Spleen (tissue), 11 donors: ENCODE data around the gene HDAC4. TPM values are rescaled to one million over a fixed set of nuclear protein-coding genes. Genes with fewer than 3 reads are reported as not detected.

Experiments
- DNase-seq: peaks from one replicate; pipeline ENCODE4 v3.0.0-alpha.2; 2020
- H3K27ac ChIP-seq, 8 donors: fragments of 200-600 bp; sonication (generic) in 7 of 8; 1 replicate in 4 of 8; 2 replicates in 4 of 8; pipeline versions ENCODE4 v1.5.0 to v1.8.0; 2016 to 2021; ENCODE audit warnings: inconsistent platforms in 4 of 8, mild to moderate bottlenecking in 4 of 8, moderate library complexity in 1 of 8
- H3K27me3 ChIP-seq, 7 donors: fragments of 200-600 bp; sonication (generic) in 6 of 7; replicated peaks in 1 of 7; 1 replicate in 4 of 7; 2 replicates in 3 of 7; pipeline versions ENCODE4 v1.5.0 to v1.8.0; 2016 to 2021; ENCODE audit warnings: inconsistent platforms in 3 of 7, mild to moderate bottlenecking in 1 of 7
- H3K36me3 ChIP-seq, 6 donors: fragments of 200-600 bp; sonication (generic) in 5 of 6; 1 replicate in 4 of 6; 2 replicates in 2 of 6; pipeline versions ENCODE4 v1.5.0 to v1.8.0; 2016 to 2021; ENCODE audit warnings: inconsistent platforms in 2 of 6
- H3K4me1 ChIP-seq, 6 donors: fragments of 200-600 bp; sonication (generic) in 5 of 6; 1 replicate in 3 of 6; 2 replicates in 3 of 6; pipeline versions ENCODE4 v1.5.0 to v1.8.0; 2016 to 2021; ENCODE audit warnings: inconsistent platforms in 3 of 6
- H3K4me3 ChIP-seq, 8 donors: fragments of 200-600 bp; sonication (generic) in 7 of 8; 1 replicate in 4 of 8; 2 replicates in 4 of 8; pipeline versions ENCODE4 v1.5.0 to v1.8.0; 2016 to 2021; ENCODE audit warnings: inconsistent platforms in 4 of 8, mild to moderate bottlenecking in 4 of 8, moderate library complexity in 2 of 8
- H3K9me3 ChIP-seq, 8 donors: fragments of 200-600 bp; sonication (generic) in 7 of 8; 1 replicate in 4 of 8; 2 replicates in 4 of 8; pipeline versions ENCODE4 v1.5.0 to v1.8.0; 2016 to 2021; ENCODE audit warnings: inconsistent platforms in 4 of 8
- POLR2A ChIP-seq, 3 donors: fragments of 450-650 bp; IDR thresholded peaks; one replicate each; pipeline ENCODE4 v1.5.1; 2017; ENCODE audit warnings: antibody characterized with exemption in 3 of 3, mild to moderate bottlenecking in 1 of 3
- POLR2AphosphoS5 ChIP-seq, 3 donors: sonication (generic); formaldehyde crosslinking; IDR thresholded peaks; one replicate each; pipeline ENCODE4 v1.5.1; 2017; ENCODE audit warnings: antibody characterized with exemption in 3 of 3
- WGBS, 5 donors: extraction: QIAGEN DNeasy Blood & Tissue Kit in 3 of 5; methylation state at CpG; one replicate each; pipeline versions ENCODE4 v1.1.5 to v1.1.7; 2013 to 2018; 5-methylcytosine and 5-hydroxymethylcytosine counted together
- intact Hi-C: fragments of 100-400 bp; cut with DNase I; formaldehyde crosslinking; loops from one replicate; pipeline ENCODE4 v1.15.0; 2023; ENCODE audit warnings: low total_unique reads
- polyA plus RNA-seq, 3 donors: library from polyadenylated mRNA; stranded (reverse); fragments of 200-250 nt; gene quantifications; one replicate each; pipeline ENCODE4 v1.2.1, GENCODE V29; 2013
- total RNA-seq, 7 donors: library from RNA; depleted of rRNA in 3 of 7; stranded (reverse); fragments of >200 nt in 3 of 7; fragmentation: NEBNext Ultra II Directional in 4 of 7; extraction: Animal tissue kit (Norgen Biotek cat#: 25700) in 4 of 7; gene quantifications; one replicate each; pipeline versions ENCODE4 v1.1.0 to v1.2.1, GENCODE V29; 2016 to 2021
- TF ChIP-seq, protein P1 (sequence below), 11 experiments: fragments of 200-600 bp in 7 of 11; fragments of 450-650 bp in 4 of 11; sonication (generic) in 4 of 11; IDR thresholded peaks in 8 of 11; conservative IDR thresholded peaks in 3 of 11; 1 replicate in 7 of 11; 2 replicates in 4 of 11; pipeline versions ENCODE4 v1.4.0 to v1.8.0; 2016 to 2021; ENCODE audit warnings: antibody characterized with exemption in 11 of 11, inconsistent platforms in 4 of 11, mild to moderate bottlenecking in 1 of 11
- donor health status: healthy with polysubstance abuse.
- donor health status: DM: no; HTN: no; CAD: no; lungs with moderate emphysema.
- donor health status: DM: no; HTN: no; CAD: no.
- donor health status: Bipolar disorder and iron deficiency.
- donor health status: healthy.
- donor health status: DM: no; HTN: no; CAD: no.
- donor health status: DM: yes; HTN: yes; CAD: no.

HDAC4 gene
- total and polyA plus RNA-seq, 10 donors: 3.2 to 122 (median 69.5) TPM

DNA sequence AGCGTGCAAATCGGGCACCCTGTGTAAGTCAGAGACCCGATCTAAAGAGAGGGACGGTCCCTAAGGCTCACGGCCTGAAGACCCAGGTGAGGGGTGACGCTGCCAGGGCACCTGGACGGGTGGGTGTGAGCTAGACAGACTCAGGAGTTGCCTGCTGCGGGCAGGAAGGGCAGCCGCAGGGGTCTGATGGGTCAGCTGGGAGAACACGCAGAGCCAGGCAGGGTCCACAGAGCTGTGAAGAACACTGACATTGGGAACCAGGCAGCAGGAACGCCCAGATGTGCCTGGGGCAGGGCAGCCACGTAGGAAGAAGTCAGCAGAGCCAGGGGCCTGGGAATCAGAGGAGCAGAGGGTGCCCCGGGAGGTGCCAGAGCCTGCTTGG, 25.9 kb downstream of the HDAC4 start:
- DNase-seq: peak; percentile 71
- H3K27me3 ChIP-seq: no peaks in the 10 kb centered on the region
- H3K4me1 ChIP-seq: peaks cover 8 to 33% (median 20%) of the 10 kb centered on the region in 6 donors
- TF ChIP-seq, protein P1, sequence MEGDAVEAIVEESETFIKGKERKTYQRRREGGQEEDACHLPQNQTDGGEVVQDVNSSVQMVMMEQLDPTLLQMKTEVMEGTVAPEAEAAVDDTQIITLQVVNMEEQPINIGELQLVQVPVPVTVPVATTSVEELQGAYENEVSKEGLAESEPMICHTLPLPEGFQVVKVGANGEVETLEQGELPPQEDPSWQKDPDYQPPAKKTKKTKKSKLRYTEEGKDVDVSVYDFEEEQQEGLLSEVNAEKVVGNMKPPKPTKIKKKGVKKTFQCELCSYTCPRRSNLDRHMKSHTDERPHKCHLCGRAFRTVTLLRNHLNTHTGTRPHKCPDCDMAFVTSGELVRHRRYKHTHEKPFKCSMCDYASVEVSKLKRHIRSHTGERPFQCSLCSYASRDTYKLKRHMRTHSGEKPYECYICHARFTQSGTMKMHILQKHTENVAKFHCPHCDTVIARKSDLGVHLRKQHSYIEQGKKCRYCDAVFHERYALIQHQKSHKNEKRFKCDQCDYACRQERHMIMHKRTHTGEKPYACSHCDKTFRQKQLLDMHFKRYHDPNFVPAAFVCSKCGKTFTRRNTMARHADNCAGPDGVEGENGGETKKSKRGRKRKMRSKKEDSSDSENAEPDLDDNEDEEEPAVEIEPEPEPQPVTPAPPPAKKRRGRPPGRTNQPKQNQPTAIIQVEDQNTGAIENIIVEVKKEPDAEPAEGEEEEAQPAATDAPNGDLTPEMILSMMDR (IDR thresholded peaks at IDR 0.05 in 8 of 11, conservative IDR thresholded peaks at IDR 0.05 in 3 of 11): no peak
- TF ChIP-seq POLR2AphosphoS5 (IDR thresholded peaks at IDR 0.05): no peak
- no peak for TF ChIP-seq POLR2A (IDR thresholded peaks at IDR 0.05)
- no peak overlapping the region for H3K27ac ChIP-seq
- 93 to 98% (median 96%) methylated on average over 12 to 13 of the region's 13 CpGs for WGBS, 5 donors
- intact Hi-C loops: no loop called here
- H3K36me3 ChIP-seq: peaks cover 0 to 47% (median 5%) of the 10 kb centered on the region in 6 donors
- no peak overlapping the region for H3K4me3 ChIP-seq
- H3K9me3 ChIP-seq: no peaks in the 10 kb centered on the region

DNA sequence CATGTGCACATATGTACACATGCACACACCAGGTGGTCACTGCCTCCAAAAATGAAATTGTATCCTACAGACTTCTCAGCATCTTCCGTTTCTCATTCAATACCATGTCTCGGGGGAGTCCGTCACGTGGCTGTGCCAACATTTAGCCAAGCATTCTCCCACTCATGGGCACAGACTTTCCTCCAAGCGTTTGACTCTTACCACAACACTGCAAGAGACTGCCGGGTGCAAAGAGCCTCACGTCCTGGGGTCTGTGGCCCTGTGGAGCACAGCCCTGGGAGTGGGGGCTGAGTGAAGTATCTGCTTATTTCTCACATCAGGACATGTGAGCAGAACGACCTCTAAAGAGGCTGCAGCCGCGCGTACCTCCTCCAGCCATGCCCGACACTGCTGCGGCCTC, 28.0 kb downstream of the HDAC4 start:
- H3K9me3 ChIP-seq: no peaks in the 10 kb centered on the region
- no peak overlapping the region for H3K4me3 ChIP-seq
- intact Hi-C loops: no loop called here
- peaks cover 0 to 40% (median 4%) of the 10 kb centered on the region in 6 donors for H3K36me3 ChIP-seq
- H3K27me3 ChIP-seq: no peaks in the 10 kb centered on the region
- TF ChIP-seq POLR2AphosphoS5 (IDR thresholded peaks at IDR 0.05) (no peak), POLR2A (IDR thresholded peaks at IDR 0.05) (no peak)
- TF ChIP-seq, protein P1 (IDR thresholded peaks at IDR 0.05 in 8 of 11, conservative IDR thresholded peaks at IDR 0.05 in 3 of 11): no peak
- no peak overlapping the region for H3K27ac ChIP-seq
- WGBS, 5 donors: 88 to 96% (median 91%) methylated on average over 13 of the region's 13 CpGs
- peaks cover 11 to 32% (median 23%) of the 10 kb centered on the region in 6 donors for H3K4me1 ChIP-seq
- peak; percentile 61 for DNase-seq

DNA sequence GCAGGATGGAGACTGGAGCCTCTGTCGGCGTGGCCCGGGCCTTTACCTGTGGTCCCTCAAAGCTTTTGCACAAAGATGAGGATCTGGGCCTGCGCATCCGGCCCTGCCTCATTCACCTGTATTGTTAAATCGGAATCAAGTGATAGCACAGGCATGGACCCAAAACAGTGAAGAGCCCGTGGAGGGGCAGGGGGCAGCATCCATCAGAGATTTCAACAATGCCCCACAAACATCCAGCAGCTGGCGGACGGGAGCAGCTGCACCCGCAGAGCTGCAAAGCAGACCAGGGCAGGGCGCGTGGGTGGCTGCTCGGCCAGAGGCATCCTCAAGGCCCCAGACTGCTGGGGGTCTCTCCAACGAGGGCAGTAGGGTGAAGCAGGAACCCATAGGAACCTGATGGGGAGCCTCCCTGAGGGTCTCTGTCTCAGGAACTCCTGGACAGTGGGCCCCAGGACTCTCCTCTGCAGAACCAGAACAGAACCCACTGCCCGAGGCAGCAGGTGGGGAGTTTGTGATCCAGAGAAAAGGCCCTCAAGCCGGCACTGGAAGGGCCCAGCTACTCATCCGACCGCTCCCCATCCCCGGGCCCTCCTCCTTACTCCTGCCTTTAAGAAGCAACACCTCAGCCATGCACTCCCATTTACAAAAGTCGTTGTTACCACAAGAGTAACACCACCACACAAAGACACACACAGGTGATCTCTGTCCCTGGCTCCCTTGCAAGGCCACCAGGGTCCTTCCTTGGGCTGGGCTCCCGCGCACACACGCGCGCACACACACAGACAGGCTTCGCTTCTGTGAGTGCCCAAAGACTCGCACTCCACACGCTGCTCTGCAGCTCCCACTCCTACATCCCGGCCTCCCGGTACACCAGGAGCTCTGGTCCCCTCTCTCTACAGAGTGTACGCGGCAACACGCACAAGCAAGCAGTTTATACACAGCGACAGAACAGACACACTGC, 28.8 kb downstream of the HDAC4 start:
- no peaks in the 10 kb centered on the region for H3K9me3 ChIP-seq
- WGBS, 5 donors: 93 to 96% (median 93%) methylated on average over 26 to 34 of the region's 34 CpGs
- intact Hi-C loops: no loop called here
- peaks cover 11 to 32% (median 23%) of the 10 kb centered on the region in 6 donors for H3K4me1 ChIP-seq
- H3K27me3 ChIP-seq: no peaks in the 10 kb centered on the region
- H3K4me3 ChIP-seq: no peak overlapping the region
- DNase-seq: peak; percentile 70
- H3K36me3 ChIP-seq: peaks cover 0 to 32% (median 2%) of the 10 kb centered on the region in 6 donors
- TF ChIP-seq, protein P1 (IDR thresholded peaks at IDR 0.05 in 8 of 11, conservative IDR thresholded peaks at IDR 0.05 in 3 of 11): no peak
- TF ChIP-seq POLR2AphosphoS5 (IDR thresholded peaks at IDR 0.05) (no peak), POLR2A (IDR thresholded peaks at IDR 0.05) (no peak)
- H3K27ac ChIP-seq: no peak overlapping the region
